A549 (cell line): ENCODE measurements around the gene SZT2. TPM values are rescaled to one million over a fixed set of nuclear protein-coding genes. Genes with fewer than 3 reads are reported as not detected.

Experiments
- ATAC-seq, 2 experiments: fragments of 200-7000 bp in 1 of 2; fragments of >200 bp in 1 of 2; cut with Nextera tagmentation in 1 of 2; cut with Tn5 transposase in 1 of 2; 3 replicates each; pipeline versions ENCODE4 v1.8.0 to v1.9.1; 2018 to 2020; ENCODE audit warnings: mild to moderate bottlenecking in 1 of 2, moderate library complexity in 1 of 2
- CTCF ChIA-PET: fragments of 300-600 bp; sonication (Branson Sonifier 250); formaldehyde crosslinking; extraction: SDS; loops from one replicate; lab custom pipeline; 2021; ENCODE audit warnings: antibody characterized with exemption, inconsistent platforms; lab: Yijun Ruan, JAX
- POLR2A ChIA-PET: fragments of 350-600 bp; formaldehyde crosslinking; extraction: SDS; loops from one replicate; lab custom pipeline; 2021; ENCODE audit warnings: antibody characterized with exemption, inconsistent platforms; lab: Yijun Ruan, JAX
- DNase-seq, 2 experiments: peaks; one replicate each; pipeline versions ENCODE4 v3.0.0 to v3.0.0-alpha.2; 2011 to 2016; ENCODE audit warnings: low read depth in 1 of 2, low spot score in 1 of 2
- FAIRE-seq: peaks from 2 replicates; lab custom pipeline; 2011; peaks lifted over from hg19 to GRCh38; lab: Jason Lieb, UNC
- H3K27ac ChIP-seq, 2 experiments: fragments of >200 bp; sonication (Bioruptor Twin); formaldehyde crosslinking; 3 replicates each; pipeline ENCODE4 v1.5.1; 2016 to 2017
- H3K4me1 ChIP-seq: fragments of >200 bp; sonication (Bioruptor Twin); formaldehyde crosslinking; 3 replicates; pipeline ENCODE4 v1.6.1; 2016
- H3K4me2 ChIP-seq: fragments of >200 bp; sonication (Bioruptor Twin); formaldehyde crosslinking; 3 replicates; pipeline ENCODE4 v1.6.1; 2016
- H3K4me3 ChIP-seq: fragments of >200 bp; sonication (Bioruptor Twin); formaldehyde crosslinking; 3 replicates; pipeline ENCODE4 v1.5.1; 2016
- H3K9me3 ChIP-seq: fragments of >200 bp; sonication (Bioruptor Twin); formaldehyde crosslinking; 3 replicates; pipeline ENCODE4 v1.6.1; 2016
- BHLHE40 ChIP-seq: IDR thresholded peaks from 2 replicates; pipeline ENCODE4 v1.6.1; 2012; ENCODE audit warnings: low read depth, low read length, inconsistent platforms
- CBX8 ChIP-seq: fragments of 200-600 bp; sonication (generic); IDR thresholded peaks from 2 replicates; pipeline ENCODE4 v1.6.1; 2016
- CEBPB ChIP-seq, 2 experiments: fragments of >200 bp in 1 of 2; sonication (Bioruptor Twin) in 1 of 2; formaldehyde crosslinking in 1 of 2; IDR thresholded peaks; 2 replicates each; pipeline ENCODE4 v1.6.1; 2012 to 2016
- CTCF ChIP-seq: fragments of >200 bp; sonication (Bioruptor Twin); formaldehyde crosslinking; IDR thresholded peaks from 3 replicates; pipeline ENCODE4 v1.5.1; 2016
- EP300 ChIP-seq, 2 experiments: fragments of >200 bp; sonication (Bioruptor Twin); formaldehyde crosslinking; IDR thresholded peaks; 2 replicates in 1 of 2; 3 replicates in 1 of 2; pipeline ENCODE4 v1.6.1; 2016 to 2017
- FOXS1 ChIP-seq: fragments of 250-450 bp; sonication (Bioruptor Pico); IDR thresholded peaks from 2 replicates; pipeline ENCODE4 v1.5.0; 2020; ENCODE audit warnings: mild to moderate bottlenecking, moderate library complexity
- HEYL ChIP-seq: fragments of 250-450 bp; sonication (Bioruptor Pico); IDR thresholded peaks from 2 replicates; pipeline ENCODE4 v1.8.0; 2021; ENCODE audit warnings: mild to moderate bottlenecking, moderate library complexity
- HMGXB4 ChIP-seq: fragments of 250-450 bp; sonication (Bioruptor Pico); IDR thresholded peaks from 2 replicates; pipeline ENCODE4 v1.5.0; 2021; ENCODE audit warnings: mild to moderate bottlenecking, moderate library complexity, borderline replicate concordance
- HOXA7 ChIP-seq: fragments of 250-450 bp; sonication (Bioruptor Pico); IDR thresholded peaks from 2 replicates; pipeline ENCODE4 v1.5.0; 2020; ENCODE audit warnings: mild to moderate bottlenecking, moderate library complexity
- HOXB5 ChIP-seq: fragments of 250-450 bp; sonication (Bioruptor Pico); IDR thresholded peaks from 2 replicates; pipeline ENCODE4 v1.5.0; 2020; ENCODE audit warnings: mild to moderate bottlenecking, moderate library complexity
- JUN ChIP-seq, 2 experiments: fragments of >200 bp; sonication (Bioruptor Twin); formaldehyde crosslinking; IDR thresholded peaks; 2 replicates in 1 of 2; 3 replicates in 1 of 2; pipeline ENCODE4 v1.6.1; 2016 to 2017
- NPAS2 ChIP-seq: fragments of 250-450 bp; sonication (Bioruptor Pico); IDR thresholded peaks from 2 replicates; pipeline ENCODE4 v1.8.0; 2022; ENCODE audit warnings: mild to moderate bottlenecking, moderate library complexity, borderline replicate concordance
- NR3C1 ChIP-seq: fragments of >200 bp; sonication (Bioruptor Twin); formaldehyde crosslinking; IDR thresholded peaks from 3 replicates; pipeline ENCODE4 v1.6.1; 2017
- PBX3 ChIP-seq: IDR thresholded peaks from 2 replicates; pipeline ENCODE4 v1.6.1; 2012
- PHF8 ChIP-seq: fragments of 200-600 bp; sonication (generic); IDR thresholded peaks from 2 replicates; pipeline ENCODE4 v1.6.1; 2016; ENCODE audit warnings: low read depth, mild to moderate bottlenecking, antibody characterized with exemption, moderate library complexity, borderline replicate concordance
- POLR2A ChIP-seq: IDR thresholded peaks from 2 replicates; pipeline ENCODE4 v1.6.1; 2012; ENCODE audit warnings: mild to moderate bottlenecking, low read length
- RNF2 ChIP-seq: fragments of 200-600 bp; sonication (generic); IDR thresholded peaks from 2 replicates; pipeline ENCODE4 v1.6.1; 2016; ENCODE audit warnings: low read depth, mild to moderate bottlenecking, antibody characterized with exemption, moderate library complexity, borderline replicate concordance
- SMC3 ChIP-seq: fragments of >200 bp; sonication (Bioruptor Twin); formaldehyde crosslinking; IDR thresholded peaks from 3 replicates; pipeline ENCODE4 v1.6.1; 2018; ENCODE audit warnings: inconsistent platforms
- SREBF2 ChIP-seq: fragments of 450-650 bp; IDR thresholded peaks from 2 replicates; pipeline ENCODE4 v1.6.1; 2014; ENCODE audit warnings: mild to moderate bottlenecking, moderate library complexity
- ZC3H11A ChIP-seq: fragments of 450-650 bp; IDR thresholded peaks from 2 replicates; pipeline ENCODE4 v1.6.1; 2014; ENCODE audit warnings: antibody characterized with exemption, mild to moderate bottlenecking
- ZFP36 ChIP-seq: fragments of 450-650 bp; IDR thresholded peaks from 2 replicates; pipeline ENCODE4 v1.6.1; 2014; ENCODE audit warnings: borderline replicate concordance; ENCODE audit not compliant: partially characterized antibody
- WGBS: methylation state at CpG from one replicate; pipeline ENCODE4 v1.1.6; 2017; ENCODE audit errors: missing lambda C conversion rate; 5-methylcytosine and 5-hydroxymethylcytosine counted together
- polyA plus RNA-seq, 4 experiments: library from polyadenylated mRNA; depleted of rRNA in 3 of 4; stranded (reverse); fragments of >200 nt; fragmentation: RNase III in 1 of 4; extraction: RNeasy Plus Mini Kit Qiagen cat#74134 plus additional on column Dnase treatment in 1 of 4; gene quantifications; 2 replicates in 3 of 4; 3 replicates in 1 of 4; pipeline ENCODE4 v1.2.3, GENCODE V29; 2011 to 2017
- TF ChIP-seq, protein P1 (sequence below): fragments of 250-450 bp; sonication (Bioruptor Pico); IDR thresholded peaks from 2 replicates; pipeline ENCODE4 v1.5.0; 2020; ENCODE audit warnings: low read depth, mild to moderate bottlenecking, moderate library complexity
- TF ChIP-seq, protein P2 (sequence below): fragments of 150-350 bp; IDR thresholded peaks from 2 replicates; pipeline ENCODE4 v1.6.1; 2014; ENCODE audit warnings: low read depth, mild to moderate bottlenecking, low read length

Gene SZT2
- polyA plus RNA-seq, 2 of the 4 experiments (the other 2 are of a cell fraction) = 6.1 to 6.5 TPM

GRCh38 chr1:43392702-43393101, 3.0 kb downstream of the SZT2 start:
- WGBS = 55% methylated on average over 3 of the region's 3 CpGs
- no peak overlapping the region for H3K4me3 ChIP-seq
- TF ChIP-seq NPAS2 (CRISPR knock-in tag) = no peak
- TF ChIP-seq BHLHE40 = no peak
- TF ChIP-seq RNF2 = no peak
- ChIA-PET POLR2A (no interaction called here), CTCF (no interaction called here)
- ATAC-seq (no peak), FAIRE-seq (no peak), DNase-seq (no peak)
- H3K4me1 ChIP-seq = peaks cover 21% of the 10 kb centered on the region; the same call in 2 of the 3 replicates
- H3K27ac ChIP-seq = no peak overlapping the region
- H3K4me2 ChIP-seq = no peak overlapping the region
- no peaks in the 10 kb centered on the region for H3K9me3 ChIP-seq

- TF ChIP-seq CBX8 (no peak), EP300 (IDR thresholded peaks at IDR 0.05) (no peak), BHLHE40 (no peak), NR3C1 (no peak), CTCF (no peak), HMGXB4 (CRISPR knock-in tag) (no peak), SREBF2 (no peak), SMC3 (no peak), HOXA7 (no peak), ZC3H11A (no peak), ZFP36 (no peak), PHF8 (no peak), PBX3 (no peak), HEYL (CRISPR knock-in tag) (no peak), FOXS1 (CRISPR knock-in tag) (no peak)
- ATAC-seq = no peak
- CTCF ChIA-PET = interaction anchor here (1.4 to 2.3 kb wide), 3 partner anchors 12 to 169 kb away, joined by 4 to 8 read pairs (median 4); no protein-coding TSS in a partner anchor
- Histone ChIP-seq H3K4me1 (peaks cover 9% of the 10 kb centered on the region; the same call in 1 of the 3 replicates), H3K27ac (no peak overlapping the region), H3K4me3 (no peak overlapping the region), H3K4me2 (no peak overlapping the region), H3K9me3 (no peaks in the 10 kb centered on the region)
- no peak for FAIRE-seq
- POLR2A ChIA-PET = no interaction called here
- 97% methylated on average over 4 of the region's 4 CpGs for WGBS
- no peak for DNase-seq
Measured at GRCh38 chr1:43395523-43395922, 5.8 kb downstream of the SZT2 start.

DNA sequence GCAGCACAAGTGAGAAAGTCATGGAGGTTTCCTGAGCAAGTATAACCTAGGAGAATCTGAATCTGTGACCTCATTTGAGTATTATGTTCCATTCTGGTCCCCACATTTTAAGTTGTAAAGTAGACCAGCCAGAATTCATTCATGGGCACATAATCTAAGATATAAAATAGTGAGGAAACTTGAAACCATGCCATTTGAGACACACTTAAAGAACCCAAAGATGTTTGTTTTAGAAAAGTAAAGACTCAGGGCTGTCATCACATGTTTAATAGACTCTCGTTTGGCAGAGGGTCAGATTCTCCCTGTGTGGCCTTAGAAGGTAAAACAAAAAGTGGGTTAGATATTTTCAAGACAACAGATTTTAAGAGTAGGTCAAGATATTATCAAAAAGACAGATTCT, 6.4 kb downstream of the SZT2 start:
- CTCF ChIA-PET = interaction anchor here (1.4 to 2.3 kb wide), 3 partner anchors 13 to 169 kb away, joined by 4 to 8 read pairs (median 4); no protein-coding TSS in a partner anchor
- Histone ChIP-seq H3K27ac (no peak overlapping the region), H3K4me1 (peaks cover 4% of the 10 kb centered on the region; the same call in 1 of the 3 replicates), H3K9me3 (no peaks in the 10 kb centered on the region), H3K4me3 (no peak overlapping the region), H3K4me2 (no peak overlapping the region)
- DNase-seq (no peak), ATAC-seq (no peak), FAIRE-seq (no peak)
- WGBS = 43% methylated on average over 1 of the region's 1 CpG
- no peak for TF ChIP-seq HOXB5 (CRISPR knock-in tag)
- TF ChIP-seq BHLHE40 = no peak
- TF ChIP-seq, protein P1, sequence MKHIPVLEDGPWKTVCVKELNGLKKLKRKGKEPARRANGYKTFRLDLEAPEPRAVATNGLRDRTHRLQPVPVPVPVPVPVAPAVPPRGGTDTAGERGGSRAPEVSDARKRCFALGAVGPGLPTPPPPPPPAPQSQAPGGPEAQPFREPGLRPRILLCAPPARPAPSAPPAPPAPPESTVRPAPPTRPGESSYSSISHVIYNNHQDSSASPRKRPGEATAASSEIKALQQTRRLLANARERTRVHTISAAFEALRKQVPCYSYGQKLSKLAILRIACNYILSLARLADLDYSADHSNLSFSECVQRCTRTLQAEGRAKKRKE (CRISPR knock-in tag) = no peak
- no peak for TF ChIP-seq POLR2A
- TF ChIP-seq JUN (IDR thresholded peaks at IDR 0.05) = no peak
- TF ChIP-seq, protein P2, sequence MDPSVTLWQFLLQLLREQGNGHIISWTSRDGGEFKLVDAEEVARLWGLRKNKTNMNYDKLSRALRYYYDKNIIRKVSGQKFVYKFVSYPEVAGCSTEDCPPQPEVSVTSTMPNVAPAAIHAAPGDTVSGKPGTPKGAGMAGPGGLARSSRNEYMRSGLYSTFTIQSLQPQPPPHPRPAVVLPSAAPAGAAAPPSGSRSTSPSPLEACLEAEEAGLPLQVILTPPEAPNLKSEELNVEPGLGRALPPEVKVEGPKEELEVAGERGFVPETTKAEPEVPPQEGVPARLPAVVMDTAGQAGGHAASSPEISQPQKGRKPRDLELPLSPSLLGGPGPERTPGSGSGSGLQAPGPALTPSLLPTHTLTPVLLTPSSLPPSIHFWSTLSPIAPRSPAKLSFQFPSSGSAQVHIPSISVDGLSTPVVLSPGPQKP = no peak
- TF ChIP-seq HEYL (CRISPR knock-in tag) = no peak
- TF ChIP-seq CEBPB (IDR thresholded peaks at IDR 0.05) = no peak
- POLR2A ChIA-PET = no interaction called here
